Osteocyte (in vitro differentiated cells): ENCODE results near the gene TMEM39B. TPM values are rescaled to one million over a fixed set of nuclear protein-coding genes. Genes with fewer than 3 reads are reported as not detected.
"Not testable (repeated sequence)": the region's sequence is repeated elsewhere in the genome, so short reads cannot be mapped to it uniquely, and the experiment has no call there.

Experiments
- DNase-seq: peaks from one replicate; pipeline ENCODE4 v3.0.0; 2021; ENCODE audit warnings: mixed read lengths; ENCODE audit not compliant: unreplicated experiment; ENCODE audit errors: extremely low spot score
- H3K27ac Mint-ChIP-seq: one replicate; pipeline ENCODE4 v1.8.0; 2021; ENCODE audit warnings: mild to moderate bottlenecking, mixed read lengths; ENCODE audit not compliant: unreplicated experiment
- H3K27me3 Mint-ChIP-seq: one replicate; pipeline ENCODE4 v1.8.0; 2021; ENCODE audit warnings: mixed read lengths; ENCODE audit not compliant: unreplicated experiment
- H3K36me3 Mint-ChIP-seq: one replicate; pipeline ENCODE4 v1.8.0; 2021; ENCODE audit warnings: mixed read lengths; ENCODE audit not compliant: unreplicated experiment
- H3K4me1 Mint-ChIP-seq: one replicate; pipeline ENCODE4 v1.8.0; 2021; ENCODE audit warnings: mixed read lengths; ENCODE audit not compliant: unreplicated experiment
- H3K4me3 Mint-ChIP-seq: one replicate; pipeline ENCODE4 v1.8.0; 2021; ENCODE audit warnings: mild to moderate bottlenecking, moderate library complexity, mixed read lengths; ENCODE audit not compliant: unreplicated experiment
- H3K9me3 Mint-ChIP-seq: one replicate; pipeline ENCODE4 v1.8.0; 2021; ENCODE audit warnings: mixed read lengths; ENCODE audit not compliant: unreplicated experiment
- CTCF ChIP-seq: fragments of 200-600 bp; sonication (generic); IDR thresholded peaks from 2 replicates; pipeline ENCODE4 v1.5.0; 2021; ENCODE audit warnings: antibody characterized with exemption, mild to moderate bottlenecking, moderate library complexity
- total RNA-seq: library from RNA; stranded (reverse); gene quantifications from 2 replicates; pipeline ENCODE4 v1.2.1, GENCODE V29; 2021

TMEM39B gene
- total RNA-seq, 1 donor from 2014 or later = 25.0 TPM

- no peak overlapping the region for H3K27ac Mint-ChIP-seq
- no peaks in the 10 kb centered on the region for H3K9me3 Mint-ChIP-seq
- no peak for DNase-seq
- no peak overlapping the region for H3K4me3 Mint-ChIP-seq
- TF ChIP-seq CTCF = no peak
- peaks cover 31% of the 10 kb centered on the region for H3K4me1 Mint-ChIP-seq
- H3K27me3 Mint-ChIP-seq = no peaks in the 10 kb centered on the region
- H3K36me3 Mint-ChIP-seq = peaks cover 3% of the 10 kb centered on the region
These were observed 64.4 kb downstream of the TMEM39B start for GRCh38 chr1:32137111-32137510.

GRCh38 chr1:32138965-32139364 is 66.2 kb downstream of the TMEM39B start:
- H3K36me3 Mint-ChIP-seq = peaks cover 3% of the 10 kb centered on the region
- H3K27ac Mint-ChIP-seq = peak overlapping the region; percentile 75
- no peaks in the 10 kb centered on the region for H3K9me3 Mint-ChIP-seq
- H3K4me3 Mint-ChIP-seq = no peak overlapping the region
- DNase-seq = no peak
- H3K27me3 Mint-ChIP-seq = no peaks in the 10 kb centered on the region
- H3K4me1 Mint-ChIP-seq = peaks cover 36% of the 10 kb centered on the region
- no peak for TF ChIP-seq CTCF

- no peak overlapping the region for H3K4me3 Mint-ChIP-seq
- no peaks in the 10 kb centered on the region for H3K27me3 Mint-ChIP-seq
- no peak for TF ChIP-seq CTCF
- H3K4me1 Mint-ChIP-seq = peaks cover 36% of the 10 kb centered on the region
- peak overlapping the region; percentile 75 for H3K27ac Mint-ChIP-seq
- H3K36me3 Mint-ChIP-seq = peaks cover 4% of the 10 kb centered on the region
- H3K9me3 Mint-ChIP-seq = no peaks in the 10 kb centered on the region
- DNase-seq = no peak
These were observed 69.9 kb downstream of the TMEM39B start for GRCh38 chr1:32142446-32143301.

GRCh38 chr1:32143302-32143695 is 70.6 kb downstream of the TMEM39B start:
- peaks cover 32% of the 10 kb centered on the region for H3K4me1 Mint-ChIP-seq
- not testable (repeated sequence) for H3K4me3 Mint-ChIP-seq, H3K27ac Mint-ChIP-seq, DNase-seq, H3K9me3 Mint-ChIP-seq, H3K27me3 Mint-ChIP-seq, H3K36me3 Mint-ChIP-seq

GRCh38 chr1:32144033-32144432 is 71.3 kb downstream of the TMEM39B start:
- Mint-ChIP-seq H3K4me3 (no peak overlapping the region), H3K9me3 (peaks cover 2% of the 10 kb centered on the region), H3K27ac (peak overlapping the region; percentile 31), H3K27me3 (no peaks in the 10 kb centered on the region), H3K36me3 (peaks cover 11% of the 10 kb centered on the region), H3K4me1 (peaks cover 24% of the 10 kb centered on the region)
- no peak for TF ChIP-seq CTCF
- no peak for DNase-seq

GRCh38 chr1:32147799-32148198 is 75.1 kb downstream of the TMEM39B start:
- H3K27me3 Mint-ChIP-seq, DNase-seq, H3K9me3 Mint-ChIP-seq, H3K27ac Mint-ChIP-seq, H3K4me3 Mint-ChIP-seq: not testable (repeated sequence)
- Mint-ChIP-seq H3K4me1 (peaks cover 26% of the 10 kb centered on the region), H3K36me3 (peaks cover 12% of the 10 kb centered on the region)
